Choroid plexus epithelial cell (primary cell): ENCODE results near the gene PCSK2.

Experiments
- DNase-seq: peaks from one replicate; pipeline ENCODE4 v3.0.0-alpha.2; 2010; ENCODE audit warnings: low read depth
- H3K4me3 ChIP-seq: 2 replicates; pipeline ENCODE4 v1.5.1; 2011; ENCODE audit warnings: low read depth, mild to moderate bottlenecking, control low read depth, low read length, moderate library complexity
- TF ChIP-seq, protein P1 (sequence below): conservative IDR thresholded peaks from 2 replicates; pipeline ENCODE4 v1.5.1; 2011; ENCODE audit warnings: low read depth, mild to moderate bottlenecking, control low read depth, inconsistent platforms, low read length, moderate library complexity

Gene PCSK2

DNA sequence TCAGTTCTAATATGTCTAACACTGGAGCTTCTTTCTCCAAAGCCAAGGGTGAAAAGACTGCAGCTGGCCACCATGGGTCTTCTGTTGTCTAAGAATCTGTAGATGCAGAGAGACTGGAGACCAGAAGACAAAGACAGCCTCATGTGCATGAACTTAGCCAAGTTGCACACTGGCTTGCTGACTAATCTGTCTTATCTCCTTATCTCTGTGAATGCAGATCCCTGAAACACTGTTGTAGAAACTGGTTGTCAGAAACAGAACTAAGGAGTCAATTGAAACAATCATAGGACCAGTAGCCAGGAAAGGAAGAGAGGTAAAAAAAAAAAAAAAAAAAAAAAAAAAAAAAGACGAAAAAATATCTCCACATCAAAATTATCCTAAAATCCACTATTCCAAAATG is 194.7 kb downstream of the PCSK2 start:
- TF ChIP-seq, protein P1, sequence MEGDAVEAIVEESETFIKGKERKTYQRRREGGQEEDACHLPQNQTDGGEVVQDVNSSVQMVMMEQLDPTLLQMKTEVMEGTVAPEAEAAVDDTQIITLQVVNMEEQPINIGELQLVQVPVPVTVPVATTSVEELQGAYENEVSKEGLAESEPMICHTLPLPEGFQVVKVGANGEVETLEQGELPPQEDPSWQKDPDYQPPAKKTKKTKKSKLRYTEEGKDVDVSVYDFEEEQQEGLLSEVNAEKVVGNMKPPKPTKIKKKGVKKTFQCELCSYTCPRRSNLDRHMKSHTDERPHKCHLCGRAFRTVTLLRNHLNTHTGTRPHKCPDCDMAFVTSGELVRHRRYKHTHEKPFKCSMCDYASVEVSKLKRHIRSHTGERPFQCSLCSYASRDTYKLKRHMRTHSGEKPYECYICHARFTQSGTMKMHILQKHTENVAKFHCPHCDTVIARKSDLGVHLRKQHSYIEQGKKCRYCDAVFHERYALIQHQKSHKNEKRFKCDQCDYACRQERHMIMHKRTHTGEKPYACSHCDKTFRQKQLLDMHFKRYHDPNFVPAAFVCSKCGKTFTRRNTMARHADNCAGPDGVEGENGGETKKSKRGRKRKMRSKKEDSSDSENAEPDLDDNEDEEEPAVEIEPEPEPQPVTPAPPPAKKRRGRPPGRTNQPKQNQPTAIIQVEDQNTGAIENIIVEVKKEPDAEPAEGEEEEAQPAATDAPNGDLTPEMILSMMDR: no peak
- DNase-seq: no peak
- H3K4me3 ChIP-seq: no peak overlapping the region

DNA sequence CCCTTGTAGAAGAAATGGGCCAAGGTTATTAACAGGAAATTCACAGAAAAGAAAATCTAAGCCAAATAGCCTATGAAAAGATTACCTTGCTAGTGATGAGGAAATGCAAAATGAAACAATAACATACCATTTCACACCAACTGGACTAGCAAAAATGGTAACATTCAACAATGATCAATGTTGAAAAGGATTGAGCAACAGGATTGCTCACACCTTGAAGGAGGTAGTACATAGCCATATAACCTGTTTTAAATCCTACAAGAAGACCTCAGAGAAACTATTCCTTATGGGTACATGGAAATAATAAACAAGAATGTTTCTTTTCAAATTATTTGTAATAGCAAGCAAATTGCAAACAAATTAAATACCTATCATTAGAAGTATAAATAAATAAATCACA is 196.9 kb downstream of the PCSK2 start:
- TF ChIP-seq, protein P1: no peak
- DNase-seq: no peak
- no peak overlapping the region for H3K4me3 ChIP-seq

DNA sequence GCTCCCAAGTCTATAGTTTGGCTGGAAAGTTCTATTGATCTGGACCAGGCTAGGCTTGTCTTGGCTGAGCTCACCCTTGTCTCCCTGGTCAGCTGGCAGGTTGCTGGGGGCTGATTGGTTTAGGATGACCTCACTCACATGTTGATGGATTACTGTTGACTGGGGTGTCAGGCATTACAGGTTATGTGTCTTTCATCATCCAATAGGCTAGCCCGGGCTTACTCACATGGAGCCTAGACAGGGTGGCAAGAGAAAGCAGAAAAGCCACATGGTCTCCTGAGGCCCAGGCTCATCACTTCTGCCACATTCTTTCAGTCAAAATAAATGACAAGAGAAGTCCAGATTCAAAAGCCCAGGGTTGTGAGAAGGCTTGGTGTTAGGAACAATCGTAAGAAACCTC is 200.8 kb downstream of the PCSK2 start:
- H3K4me3 ChIP-seq: no peak overlapping the region
- DNase-seq: no peak
- TF ChIP-seq, protein P1: no peak

DNA sequence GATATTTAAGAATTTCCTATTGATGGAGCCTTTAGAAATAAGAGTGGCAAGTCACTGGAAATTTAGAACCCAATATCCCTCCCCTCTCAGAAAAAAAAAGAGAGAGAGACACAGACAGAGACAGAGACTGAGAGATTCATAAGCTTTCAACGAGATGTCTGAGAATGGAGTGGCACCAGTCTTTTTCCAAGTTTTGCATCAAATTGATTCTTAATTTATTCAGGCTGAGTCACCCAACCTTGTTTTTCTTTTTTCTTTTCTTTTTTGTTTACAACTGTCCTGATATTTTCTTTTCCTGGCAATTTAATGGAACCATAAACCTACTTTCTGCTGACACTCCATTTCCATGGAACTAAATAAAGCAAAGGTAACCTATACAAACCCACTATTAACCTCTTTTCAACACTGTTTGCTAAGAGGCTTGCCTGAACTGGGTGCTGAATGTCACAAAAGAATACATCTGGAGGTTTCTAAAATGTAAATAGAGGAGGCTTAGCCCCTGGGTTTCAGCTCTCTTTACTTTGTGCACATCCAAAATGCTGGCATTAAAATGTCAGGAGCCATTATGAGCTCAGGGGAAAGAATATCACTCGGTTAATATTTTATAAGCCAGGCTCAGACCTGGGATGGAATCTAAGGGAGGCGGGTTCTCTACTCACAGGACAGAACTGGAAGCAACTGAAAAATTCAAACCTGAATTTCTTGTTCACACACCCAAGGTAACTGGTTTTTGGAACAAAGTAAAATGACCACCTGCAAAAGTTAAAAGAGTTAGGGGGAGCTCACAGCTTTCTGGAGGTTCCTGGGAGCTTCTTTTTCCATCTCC is 203.5 kb downstream of the PCSK2 start:
- DNase-seq: no peak
- TF ChIP-seq, protein P1: no peak
- no peak overlapping the region for H3K4me3 ChIP-seq

DNA sequence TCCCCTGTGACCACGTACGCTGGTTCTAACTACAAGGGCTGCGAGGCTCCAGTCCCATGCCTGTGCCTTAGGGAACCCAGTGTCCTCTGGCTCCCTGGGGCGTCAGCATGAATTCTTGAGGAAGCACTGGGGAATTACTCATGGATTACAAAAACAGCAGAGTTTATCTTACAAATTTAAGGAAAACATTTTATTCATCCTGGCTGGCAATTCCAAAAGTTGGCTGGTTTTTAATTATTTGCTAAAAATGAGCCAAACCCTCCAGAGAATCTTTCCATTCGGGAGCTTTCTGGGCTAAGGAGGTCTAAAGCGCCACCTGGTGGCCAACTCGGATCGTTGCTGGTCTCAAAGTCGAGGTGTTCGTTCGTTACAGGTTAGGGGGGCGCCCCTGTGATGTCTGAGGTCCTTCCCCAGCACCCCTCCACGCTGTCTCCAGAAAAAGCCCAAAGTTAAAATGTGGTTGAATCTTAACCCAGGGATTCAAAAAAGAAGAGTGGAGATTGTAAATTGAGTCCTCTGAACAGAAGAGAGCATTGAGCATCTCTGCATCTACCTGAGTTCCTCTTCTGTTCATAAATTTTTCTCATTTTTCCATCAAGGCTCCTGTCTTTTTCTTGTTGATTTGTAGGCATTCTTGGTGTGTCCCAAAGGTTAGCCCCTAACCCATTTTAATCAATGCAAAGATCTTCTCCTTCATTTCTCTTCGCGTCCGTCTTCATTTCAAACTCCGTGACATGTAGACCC is 205.0 kb downstream of the PCSK2 start:
- DNase-seq: peak; percentile 67
- H3K4me3 ChIP-seq: no peak overlapping the region
- TF ChIP-seq, protein P1: peak; percentile 88

DNA sequence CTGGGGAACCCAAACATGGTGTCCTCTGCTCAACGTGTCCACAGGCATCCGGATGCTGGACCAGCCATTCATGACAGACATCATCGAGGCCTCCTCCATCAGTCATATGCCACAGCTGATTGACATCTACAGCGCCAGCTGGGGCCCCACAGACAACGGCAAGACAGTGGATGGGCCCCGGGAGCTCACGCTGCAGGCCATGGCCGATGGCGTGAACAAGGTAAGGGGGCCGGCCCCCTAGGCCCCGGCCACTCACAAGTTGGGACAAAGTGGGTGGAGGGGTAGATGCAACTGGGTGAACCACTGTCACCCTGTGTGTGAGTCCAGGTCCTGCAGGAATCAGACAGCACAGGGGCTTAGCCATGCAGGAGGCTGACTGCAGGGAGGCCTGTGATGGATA is 209.8 kb downstream of the PCSK2 start:
- no peak for DNase-seq
- H3K4me3 ChIP-seq: no peak overlapping the region
- TF ChIP-seq, protein P1: no peak
